ENCODE data around the gene POLR2E. TPM values are rescaled to one million over a fixed set of nuclear protein-coding genes. Genes with fewer than 3 reads are reported as not detected.

POLR2E gene
- total and polyA plus RNA-seq, 2 of the 8 experiments (the other 6 are each of a cell fraction or from before 2014, with no cell fraction given) = 281 to 381 TPM

GRCh38 chr19:1062387-1063029 lies 32.7 kb downstream of the POLR2E start:
- H2AFZ ChIP-seq (ENCODE audit: low read length) = no peak overlapping the region
- no peak overlapping the region for H3K4me2 ChIP-seq (ENCODE audit: insufficient read depth in 1 of 2, low read depth in 2 of 2, low read length in 2 of 2)
- no peak for TF ChIP-seq SP2 (IDR thresholded peaks at IDR 0.05; ENCODE audit: low read length)
- no peak for TF ChIP-seq SUZ12 (IDR thresholded peaks at IDR 0.05; ENCODE audit: low read length)
- TF ChIP-seq FOSL1 (IDR thresholded peaks at IDR 0.05; ENCODE audit: insufficient read depth, low read depth, low read length) = no peak
- H3K27ac ChIP-seq (ENCODE audit: low read depth, low read length) = no peak overlapping the region
- H3K36me3 ChIP-seq (ENCODE audit: control insufficient read depth in 2 of 4, insufficient read depth in 4 of 4, low read length in 3 of 4) = peaks cover 0 to 18% (median 6%) of the 10 kb centered on the region in 4 experiments; a peak in 4 of 8 replicates
- H2BK120ac ChIP-seq (replicated peaks; ENCODE audit: low read depth, low read length) = no peak overlapping the region
- H3K4me1 ChIP-seq (replicated peaks in 1 of 4; ENCODE audit: control insufficient read depth in 3 of 4, insufficient read depth in 4 of 4, low read length in 3 of 4) = peaks cover 0 to 27% (median 18%) of the 10 kb centered on the region in 4 experiments; a peak in 6 of 7 replicates
- peaks cover 18 to 36% of the 10 kb centered on the region in 2 experiments for H3K9me3 ChIP-seq (ENCODE audit: insufficient read depth in 2 of 2, low read depth in 1 of 2, low read length in 1 of 2)
- peaks cover 0 to 7% of the 10 kb centered on the region in 2 experiments for H4K20me1 ChIP-seq (replicated peaks in 1 of 2; ENCODE audit: control insufficient read depth in 1 of 2, insufficient read depth in 2 of 2, low read length in 2 of 2)
- CTCF ChIA-PET (ENCODE audit: partially characterized antibody) = interaction anchor here (0.6 to 1.5 kb wide), 3 partner anchors 23 to 883 kb away, joined by 3 to 4 read pairs (median 3); partner anchors contain the start of gene ABCA7
- peaks cover 11% of the 10 kb centered on the region; the same call in 1 of the 2 replicates for H3K23me2 ChIP-seq (ENCODE audit: low read depth, low read length)
- WGBS, 2 experiments (ENCODE audit: extremely low coverage in 1 of 2, insufficient coverage in 1 of 2, insufficient read length in 1 of 2, insufficient replicate concordance in 2 of 2, low coverage in 1 of 2, low lambda C conversion rate in 2 of 2, missing lambda C conversion rate in 1 of 2) = 90% methylated on average over 13 of the region's 17 CpGs; no CpG with 5 or more reads in 1 of the 2 experiments
- no peak overlapping the region for H3K56ac ChIP-seq (replicated peaks; ENCODE audit: insufficient read length, low read depth, low read length)
- H2BK15ac ChIP-seq (ENCODE audit: low read length) = no peak overlapping the region
- DNase-seq (ENCODE audit: low read depth in 1 of 2, low spot score in 2 of 2) = peak in 1 of 2 experiments; percentile 48
- H3K14ac ChIP-seq (ENCODE audit: insufficient read length) = no peak overlapping the region
- H4K8ac ChIP-seq (ENCODE audit: extremely low read depth, insufficient read depth, low read length) = no peak overlapping the region
- no peaks in the 10 kb centered on the region for H3K79me2 ChIP-seq (ENCODE audit: control insufficient read depth in 1 of 2, insufficient read depth in 2 of 2, low read length in 2 of 2)
- no peak overlapping the region for H4K5ac ChIP-seq (ENCODE audit: insufficient read length, low read depth, low read length)
- no peak overlapping the region for H2AK5ac ChIP-seq (ENCODE audit: low read depth, low read length)
- no peak overlapping the region for H2BK20ac ChIP-seq (ENCODE audit: low read length)
- FAIRE-seq = no peak
- no peak overlapping the region for H4K91ac ChIP-seq (replicated peaks; ENCODE audit: insufficient read length, low read length)
- no peak overlapping the region for H2BK12ac ChIP-seq (ENCODE audit: low read depth, low read length)
- no peak overlapping the region for H3K4ac ChIP-seq (replicated peaks; ENCODE audit: insufficient read length, low read depth, low read length)
- POLR2A ChIA-PET (ENCODE audit: partially characterized antibody) = interaction anchor here (0.6 to 6.9 kb wide), 8 partner anchors 10 to 735 kb away, joined by 3 to 97 read pairs (median 4); partner anchors contain the start of genes CNN2 and RNU6-2
- peaks cover 0 to 24% (median 16%) of the 10 kb centered on the region in 4 experiments; a peak in 5 of 7 replicates for H3K27me3 ChIP-seq (replicated peaks in 1 of 4; ENCODE audit: control insufficient read depth in 3 of 4, extremely low read depth in 1 of 4, insufficient read depth in 3 of 4, low read length in 3 of 4)
- no peaks in the 10 kb centered on the region for H3K79me1 ChIP-seq (ENCODE audit: low read depth, low read length)
- no peak overlapping the region for H3K23ac ChIP-seq (ENCODE audit: insufficient read length)
- H3K4me3 ChIP-seq (ENCODE audit: extremely low read depth in 1 of 4, insufficient read depth in 2 of 4, low read depth in 3 of 4, low read length in 4 of 4) = no peak overlapping the region
- H3K9ac ChIP-seq (replicated peaks in 1 of 4; ENCODE audit: extremely low read depth in 1 of 4, low read depth in 3 of 4, low read length in 3 of 4) = no peak overlapping the region
- H3K18ac ChIP-seq (ENCODE audit: extremely low read depth, low read length) = no peak overlapping the region
- peak overlapping the region; percentile 8; the same call in 1 of the 2 replicates for H2BK5ac ChIP-seq (ENCODE audit: low read depth, low read length)
